HEK293 (cell line): ENCODE measurements around the gene PLA2G4C.
A peak's percentile ranks its signal among the peaks of the same experiment; 100 is the strongest.

Experiments
- ATF2 ChIP-seq: fragments of 450-650 bp; formaldehyde crosslinking; IDR thresholded peaks from 2 replicates; pipeline ENCODE4 v1.5.1; 2016; ENCODE audit warnings: missing biosample characterization, missing genetic modification characterization, low read depth
- BCL11A ChIP-seq: fragments of 450-650 bp; formaldehyde crosslinking; IDR thresholded peaks from 2 replicates; pipeline ENCODE4 v1.5.1; 2016; ENCODE audit warnings: low read depth, missing biosample characterization, missing genetic modification characterization
- EGR2 ChIP-seq: fragments of 450-650 bp; formaldehyde crosslinking; IDR thresholded peaks from 2 replicates; pipeline ENCODE4 v1.5.1; 2016; ENCODE audit warnings: low read depth, missing biosample characterization, missing genetic modification characterization
- OVOL3 ChIP-seq: fragments of 450-650 bp; formaldehyde crosslinking; IDR thresholded peaks from 2 replicates; pipeline ENCODE4 v1.5.1; 2016; ENCODE audit warnings: missing biosample characterization, missing genetic modification characterization
- PBX3 ChIP-seq: sonication (generic); formaldehyde crosslinking; IDR thresholded peaks from 2 replicates; pipeline ENCODE4 v1.8.1; 2022; ENCODE audit warnings: mild to moderate bottlenecking, moderate library complexity, missing genetic modification reagents
- PRDM1 ChIP-seq: fragments of 450-650 bp; formaldehyde crosslinking; IDR thresholded peaks from 2 replicates; pipeline ENCODE4; 2016; ENCODE audit warnings: missing biosample characterization, missing genetic modification characterization
- PRDM10 ChIP-seq: fragments of 450-650 bp; formaldehyde crosslinking; IDR thresholded peaks from 2 replicates; pipeline ENCODE4 v1.5.1; 2016; ENCODE audit warnings: missing biosample characterization, missing genetic modification characterization
- RBAK ChIP-seq: fragments of 450-650 bp; formaldehyde crosslinking; IDR thresholded peaks from 2 replicates; pipeline ENCODE4 v1.5.1; 2016; ENCODE audit warnings: missing biosample characterization, missing genetic modification characterization
- SCRT2 ChIP-seq: fragments of 450-650 bp; formaldehyde crosslinking; IDR thresholded peaks from 2 replicates; pipeline ENCODE4 v1.5.1; 2016; ENCODE audit warnings: missing biosample characterization, missing genetic modification characterization
- SP7 ChIP-seq: fragments of 450-650 bp; formaldehyde crosslinking; IDR thresholded peaks from 2 replicates; pipeline ENCODE4 v1.5.1; 2016; ENCODE audit warnings: missing biosample characterization, missing genetic modification characterization
- ZIC2 ChIP-seq: fragments of 450-650 bp; formaldehyde crosslinking; IDR thresholded peaks from 2 replicates; pipeline ENCODE4 v1.5.1; 2016; ENCODE audit warnings: missing biosample characterization, missing genetic modification characterization
- ZNF121 ChIP-seq: fragments of 450-650 bp; formaldehyde crosslinking; IDR thresholded peaks from 2 replicates; pipeline ENCODE4 v1.5.1; 2016; ENCODE audit warnings: missing biosample characterization, missing genetic modification characterization
- ZNF140 ChIP-seq: fragments of 450-650 bp; formaldehyde crosslinking; IDR thresholded peaks from 2 replicates; pipeline ENCODE4 v1.5.1; 2016; ENCODE audit warnings: missing biosample characterization, missing genetic modification characterization
- ZNF148 ChIP-seq: fragments of 450-650 bp; formaldehyde crosslinking; IDR thresholded peaks from 2 replicates; pipeline ENCODE4 v1.5.0; 2017; ENCODE audit warnings: missing biosample characterization, missing genetic modification characterization, borderline replicate concordance
- ZNF155 ChIP-seq: fragments of 450-650 bp; formaldehyde crosslinking; IDR thresholded peaks from 2 replicates; pipeline ENCODE4 v1.5.1; 2016; ENCODE audit warnings: missing biosample characterization, missing genetic modification characterization
- ZNF169 ChIP-seq: fragments of 450-650 bp; formaldehyde crosslinking; IDR thresholded peaks from 2 replicates; pipeline ENCODE4 v1.5.1; 2016; ENCODE audit warnings: missing biosample characterization, missing genetic modification characterization
- ZNF24 ChIP-seq: fragments of 450-650 bp; formaldehyde crosslinking; IDR thresholded peaks from 2 replicates; pipeline ENCODE4 v1.5.1; 2016; ENCODE audit warnings: missing biosample characterization, missing genetic modification characterization
- ZNF37A ChIP-seq: fragments of 450-650 bp; IDR thresholded peaks from 2 replicates; pipeline ENCODE4 v1.5.1; 2018; ENCODE audit warnings: missing biosample characterization, missing genetic modification characterization
- ZNF488 ChIP-seq: fragments of 450-650 bp; formaldehyde crosslinking; IDR thresholded peaks from 2 replicates; pipeline ENCODE4 v1.5.1; 2016; ENCODE audit warnings: missing biosample characterization, missing genetic modification characterization
- ZNF514 ChIP-seq: fragments of 450-650 bp; formaldehyde crosslinking; IDR thresholded peaks from 2 replicates; pipeline ENCODE4 v1.5.1; 2016; ENCODE audit warnings: missing biosample characterization, missing genetic modification characterization
- ZNF585B ChIP-seq: fragments of 450-650 bp; formaldehyde crosslinking; IDR thresholded peaks from 2 replicates; pipeline ENCODE4 v1.5.1; 2016; ENCODE audit warnings: missing biosample characterization, missing genetic modification characterization
- ZNF610 ChIP-seq: fragments of 450-650 bp; formaldehyde crosslinking; IDR thresholded peaks from 2 replicates; pipeline ENCODE4 v1.5.1; 2016; ENCODE audit warnings: missing biosample characterization, missing genetic modification characterization, borderline replicate concordance
- ZNF626 ChIP-seq: fragments of 450-650 bp; sonication (Bioruptor Pico); formaldehyde crosslinking; IDR thresholded peaks from 2 replicates; pipeline ENCODE4 v1.5.1; 2018; ENCODE audit warnings: missing biosample characterization, missing genetic modification characterization, inconsistent platforms
- ZNF658 ChIP-seq: fragments of 450-650 bp; formaldehyde crosslinking; IDR thresholded peaks from 2 replicates; pipeline ENCODE4; 2016; ENCODE audit warnings: missing biosample characterization, missing genetic modification characterization
- ZNF768 ChIP-seq: fragments of 450-650 bp; formaldehyde crosslinking; IDR thresholded peaks from 2 replicates; pipeline ENCODE4 v1.5.1; 2018; ENCODE audit warnings: missing biosample characterization, mild to moderate bottlenecking, missing genetic modification characterization
- ZSCAN4 ChIP-seq: fragments of 450-650 bp; formaldehyde crosslinking; IDR thresholded peaks from 2 replicates; pipeline ENCODE4 v1.5.1; 2017; ENCODE audit warnings: missing biosample characterization, missing genetic modification characterization
- ZXDB ChIP-seq: fragments of 450-650 bp; formaldehyde crosslinking; IDR thresholded peaks from 2 replicates; pipeline ENCODE4 v1.5.1; 2016; ENCODE audit warnings: missing biosample characterization, missing genetic modification characterization

PLA2G4C gene

GRCh38 chr19:48154003-48154402 lies 43.4 kb upstream of the PLA2G4C start (continued):
- TF ChIP-seq RBAK (tag by site-specific recombination) (no peak), ZNF24 (tag by site-specific recombination) (0 out of 2 replicates have a peak, but pooled peaks have one; percentile 36), ZNF169 (tag by site-specific recombination) (no peak), ZNF610 (tag by site-specific recombination) (no peak), ZXDB (tag by site-specific recombination) (no peak), EGR2 (tag by site-specific recombination) (no peak), ZNF155 (tag by site-specific recombination) (no peak), ZNF148 (no peak), ZNF121 (no peak), PBX3 (no peak), PRDM1 (tag by site-specific recombination) (no peak), ZNF37A (tag by site-specific recombination) (no peak), ZNF488 (tag by site-specific recombination) (no peak), ZNF658 (tag by site-specific recombination) (no peak), ZSCAN4 (tag by site-specific recombination) (0 out of 2 replicates have a peak, but pooled peaks have one; percentile 7), SCRT2 (tag by site-specific recombination) (peak; percentile 55), ZNF514 (tag by site-specific recombination) (no peak), ZNF585B (tag by site-specific recombination) (no peak), OVOL3 (tag by site-specific recombination) (no peak), ZNF768 (tag by site-specific recombination) (peak; percentile 72; the same call in 1 of the 2 replicates), BCL11A (tag by site-specific recombination) (no peak), ZNF140 (tag by site-specific recombination) (no peak), ZNF626 (tag by site-specific recombination) (no peak), PRDM10 (tag by site-specific recombination) (no peak), SP7 (0 out of 2 replicates have a peak, but pooled peaks have one; percentile 28), ZIC2 (peak; percentile 54), ATF2 (tag by site-specific recombination) (peak; percentile 40; the same call in 1 of the 2 replicates)
